ENCODE data around the gene HRAS. TPM values are rescaled to one million over a fixed set of nuclear protein-coding genes. Genes with fewer than 3 reads are reported as not detected.

Gene HRAS
- total RNA-seq, 6 donors from 2014 or later = 45.5 to 85.0 (median 59.9) TPM

DNA sequence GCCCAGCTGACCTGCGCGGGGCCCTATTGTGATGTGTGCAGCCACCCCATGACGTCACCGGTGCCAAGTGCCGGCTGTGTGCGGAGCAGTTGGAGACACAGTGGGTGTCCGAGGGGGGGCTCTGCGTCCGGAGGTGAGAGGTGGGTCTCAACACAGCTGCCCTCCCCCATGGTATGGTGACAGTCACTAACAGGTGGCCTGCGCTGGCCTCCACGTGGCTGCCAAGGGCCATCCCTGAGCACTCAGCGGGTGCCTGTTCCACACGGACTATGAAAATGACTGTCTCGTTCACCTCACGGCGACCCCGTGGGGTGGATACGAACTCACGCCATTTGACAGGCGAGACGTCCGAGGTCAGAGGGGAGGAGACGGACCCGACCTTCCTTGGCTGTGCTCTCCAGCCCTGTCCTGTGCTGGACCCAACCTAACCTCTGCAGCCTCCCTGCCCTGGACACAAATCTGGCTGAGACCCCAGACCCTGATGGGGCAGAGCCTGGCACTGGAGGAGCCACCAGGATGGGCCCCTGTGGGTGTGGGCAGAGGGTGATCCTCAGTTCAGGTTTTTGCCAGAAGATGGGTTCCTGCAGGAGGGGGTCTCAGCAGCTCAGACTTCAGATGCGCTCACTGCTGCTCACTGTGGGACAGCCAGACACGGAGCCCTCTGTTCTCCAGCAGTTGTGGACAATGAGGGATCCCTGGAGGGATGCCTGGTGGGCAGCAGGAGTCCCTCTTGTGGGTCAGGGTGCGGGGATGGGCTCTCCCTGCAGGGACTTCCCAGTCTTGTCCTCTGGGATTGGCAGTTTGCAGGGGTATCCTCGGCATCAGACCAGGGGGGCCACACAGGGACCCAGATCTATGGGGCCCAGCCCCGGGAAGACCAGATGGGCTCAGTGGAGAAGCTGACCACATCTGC, 6.3 kb downstream of the HRAS start:
- Histone ChIP-seq H3K9me3 (no peaks in the 10 kb centered on the region), H3K27ac (no peak overlapping the region), H3K27me3 (no peaks in the 10 kb centered on the region), H3K4me3 (no peak overlapping the region), H3K36me3 (peaks cover 5 to 30% (median 22%) of the 10 kb centered on the region in 4 donors), H3K4me1 (peaks cover 3 to 17% (median 5%) of the 10 kb centered on the region in 4 donors)
- no peak for DNase-seq
- peak in 1 of 2 donors; percentile 1 for ATAC-seq (ENCODE audit: low FRiP score in 2 of 2)
- 88 to 89% methylated on average over 10 to 25 of the region's 29 CpGs for WGBS, 2 donors
- no peak for TF ChIP-seq POLR2AphosphoS5 (IDR thresholded peaks at IDR 0.05)
- TF ChIP-seq POLR2A (IDR thresholded peaks at IDR 0.05) = no peak
- no peak for TF ChIP-seq EP300 (IDR thresholded peaks at IDR 0.05)

DNA sequence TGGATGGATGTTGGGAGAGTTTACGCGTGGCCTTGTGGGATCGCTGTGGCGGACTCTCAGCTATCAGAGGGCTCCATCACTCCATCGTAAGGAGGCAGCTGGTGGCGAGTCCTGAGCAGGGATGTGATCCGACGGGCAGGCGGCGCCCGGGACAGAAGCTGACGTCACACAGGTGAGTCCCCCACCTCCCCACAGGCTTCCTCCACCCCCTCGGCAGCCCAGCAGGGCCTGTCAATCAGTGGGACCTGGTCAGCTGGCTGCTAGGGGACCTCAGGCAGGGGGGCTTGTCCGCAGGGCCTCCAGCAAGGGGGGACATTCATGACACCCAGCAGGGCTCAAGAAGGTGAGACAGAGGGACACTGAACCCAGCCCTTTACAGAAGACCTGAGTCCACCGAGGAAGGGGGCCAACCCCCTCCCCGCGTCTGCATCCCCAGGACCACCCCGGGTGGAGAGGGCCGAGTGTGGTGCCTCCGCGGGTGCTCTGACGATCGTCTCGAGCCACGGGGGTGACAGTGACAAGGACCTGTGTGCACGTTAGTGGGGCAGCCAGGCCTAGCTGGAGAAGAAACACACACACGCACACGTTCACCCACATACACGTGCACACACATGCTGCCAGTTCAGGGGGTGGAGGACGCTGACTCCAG, 7.1 kb downstream of the HRAS start:
- DNase-seq = peak in 1 of 2 donors; percentile 81
- Histone ChIP-seq H3K36me3 (peaks cover 5 to 25% (median 20%) of the 10 kb centered on the region in 4 donors), H3K27me3 (no peaks in the 10 kb centered on the region)

DNA sequence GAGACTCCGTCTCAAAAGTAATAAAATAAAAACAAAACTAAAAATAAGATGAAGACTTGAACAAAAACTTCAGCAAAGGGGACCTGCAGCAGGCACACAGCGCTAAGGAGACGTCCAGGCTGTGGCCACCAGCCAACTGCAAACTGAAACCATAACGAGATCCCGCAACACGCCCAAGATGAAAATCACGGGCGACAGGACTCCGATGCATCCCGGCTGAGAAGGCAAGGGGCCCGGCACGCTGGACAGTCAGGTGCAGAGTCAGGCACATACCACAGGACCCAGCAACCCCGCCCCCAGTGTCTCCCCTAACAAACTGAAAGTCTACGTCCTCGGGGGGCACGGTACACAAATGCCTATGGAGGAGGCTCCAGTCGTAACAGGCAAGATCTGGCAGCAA, 9.2 kb downstream of the HRAS start:
- Histone ChIP-seq H3K27me3 (no peaks in the 10 kb centered on the region), H3K27ac (no peak overlapping the region), H3K36me3 (peaks cover 0 to 4% (median 2%) of the 10 kb centered on the region in 4 donors), H3K4me1 (no peaks in the 10 kb centered on the region), H3K4me3 (no peak overlapping the region), H3K9me3 (no peaks in the 10 kb centered on the region)
- no peak for ATAC-seq (ENCODE audit: low FRiP score in 2 of 2)
- TF ChIP-seq POLR2AphosphoS5 (IDR thresholded peaks at IDR 0.05) = no peak
- no peak for TF ChIP-seq POLR2A (IDR thresholded peaks at IDR 0.05)
- no peak for TF ChIP-seq EP300 (IDR thresholded peaks at IDR 0.05)
- TF ChIP-seq, protein P1, sequence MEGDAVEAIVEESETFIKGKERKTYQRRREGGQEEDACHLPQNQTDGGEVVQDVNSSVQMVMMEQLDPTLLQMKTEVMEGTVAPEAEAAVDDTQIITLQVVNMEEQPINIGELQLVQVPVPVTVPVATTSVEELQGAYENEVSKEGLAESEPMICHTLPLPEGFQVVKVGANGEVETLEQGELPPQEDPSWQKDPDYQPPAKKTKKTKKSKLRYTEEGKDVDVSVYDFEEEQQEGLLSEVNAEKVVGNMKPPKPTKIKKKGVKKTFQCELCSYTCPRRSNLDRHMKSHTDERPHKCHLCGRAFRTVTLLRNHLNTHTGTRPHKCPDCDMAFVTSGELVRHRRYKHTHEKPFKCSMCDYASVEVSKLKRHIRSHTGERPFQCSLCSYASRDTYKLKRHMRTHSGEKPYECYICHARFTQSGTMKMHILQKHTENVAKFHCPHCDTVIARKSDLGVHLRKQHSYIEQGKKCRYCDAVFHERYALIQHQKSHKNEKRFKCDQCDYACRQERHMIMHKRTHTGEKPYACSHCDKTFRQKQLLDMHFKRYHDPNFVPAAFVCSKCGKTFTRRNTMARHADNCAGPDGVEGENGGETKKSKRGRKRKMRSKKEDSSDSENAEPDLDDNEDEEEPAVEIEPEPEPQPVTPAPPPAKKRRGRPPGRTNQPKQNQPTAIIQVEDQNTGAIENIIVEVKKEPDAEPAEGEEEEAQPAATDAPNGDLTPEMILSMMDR (IDR thresholded peaks at IDR 0.05) = no peak
- 78% methylated on average over 12 to 17 of the region's 17 CpGs for WGBS, 2 donors
- DNase-seq = no peak

More for the DNA sequence above, 7.1 kb downstream of the HRAS start:
- TF ChIP-seq POLR2AphosphoS5 (IDR thresholded peaks at IDR 0.05) = no peak
- TF ChIP-seq, protein P1 (IDR thresholded peaks at IDR 0.05) = no peak
- no peak for TF ChIP-seq EP300 (IDR thresholded peaks at IDR 0.05)
- no peak for TF ChIP-seq POLR2A (IDR thresholded peaks at IDR 0.05)
- H3K9me3 ChIP-seq = no peaks in the 10 kb centered on the region
- H3K4me1 ChIP-seq = peaks cover 0 to 11% (median 0%) of the 10 kb centered on the region in 4 donors
- H3K27ac ChIP-seq = no peak overlapping the region
- H3K4me3 ChIP-seq = no peak overlapping the region
- WGBS, 2 donors = 78 to 100% methylated on average over 1 to 30 of the region's 30 CpGs
- peak; percentile 1 to 16 for ATAC-seq (ENCODE audit: low FRiP score in 2 of 2)

DNA sequence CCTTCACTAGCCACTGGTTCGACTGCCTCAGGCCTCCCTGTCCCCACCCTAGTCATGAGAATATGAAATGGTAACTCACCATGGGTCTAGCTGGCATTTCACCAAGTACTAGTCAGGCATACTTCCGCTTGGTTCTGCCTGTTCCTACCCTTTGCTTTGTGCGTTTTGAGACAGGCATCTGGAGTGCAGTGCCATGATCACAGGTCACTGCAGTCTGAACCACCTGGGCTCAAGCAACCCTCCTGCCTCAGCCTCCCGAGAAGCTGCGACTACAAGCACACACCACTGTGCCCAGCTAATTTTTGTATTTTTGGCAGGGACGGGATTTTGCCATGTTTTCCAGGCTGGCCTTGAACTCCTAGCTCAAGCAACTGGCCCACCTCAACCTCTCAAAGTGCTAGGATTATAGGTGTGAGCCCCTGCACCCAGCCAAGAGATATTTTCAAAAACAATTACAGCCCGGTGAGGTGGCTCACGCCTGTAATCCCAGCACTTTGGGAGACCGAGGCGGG, 14.1 kb downstream of the HRAS start:
- TF ChIP-seq POLR2A (IDR thresholded peaks at IDR 0.05) (no peak), POLR2AphosphoS5 (IDR thresholded peaks at IDR 0.05) (no peak), EP300 (IDR thresholded peaks at IDR 0.05) (no peak)
- TF ChIP-seq, protein P1 (IDR thresholded peaks at IDR 0.05) = no peak
- Histone ChIP-seq H3K4me3 (no peak overlapping the region), H3K4me1 (peaks cover 0 to 12% (median 6%) of the 10 kb centered on the region in 4 donors), H3K27ac (no peak overlapping the region), H3K9me3 (no peaks in the 10 kb centered on the region), H3K27me3 (no peaks in the 10 kb centered on the region), H3K36me3 (no peaks in the 10 kb centered on the region)
- DNase-seq (no peak), ATAC-seq (ENCODE audit: low FRiP score in 2 of 2) (no peak)
- 96 to 97% methylated on average over 10 of the region's 10 CpGs for WGBS, 2 donors

Measured in upper lobe of left lung (tissue), 6 donors.